Measurements from ENCODE around the gene METTL6. TPM values are rescaled to one million over a fixed set of nuclear protein-coding genes. Genes with fewer than 3 reads are reported as not detected.

Gene METTL6, protein sequence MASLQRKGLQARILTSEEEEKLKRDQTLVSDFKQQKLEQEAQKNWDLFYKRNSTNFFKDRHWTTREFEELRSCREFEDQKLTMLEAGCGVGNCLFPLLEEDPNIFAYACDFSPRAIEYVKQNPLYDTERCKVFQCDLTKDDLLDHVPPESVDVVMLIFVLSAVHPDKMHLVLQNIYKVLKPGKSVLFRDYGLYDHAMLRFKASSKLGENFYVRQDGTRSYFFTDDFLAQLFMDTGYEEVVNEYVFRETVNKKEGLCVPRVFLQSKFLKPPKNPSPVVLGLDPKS
- total RNA-seq = 10 to 100 TPM; 10.1 to 13.7 (median 10.1) TPM
- long read RNA-seq, donor 1, partial matches to known transcripts = 0 of 5 reads
- long read RNA-seq, donor 1, other reads (novel, unspliced or antisense) = 4 of 5 reads
- long read RNA-seq, donor 2, full-length matches to known transcripts = 4 of 9 reads
- long read RNA-seq, donor 2, partial matches to known transcripts = 0 of 9 reads
- long read RNA-seq, donor 2, other reads (novel, unspliced or antisense) = 5 of 9 reads

DNA sequence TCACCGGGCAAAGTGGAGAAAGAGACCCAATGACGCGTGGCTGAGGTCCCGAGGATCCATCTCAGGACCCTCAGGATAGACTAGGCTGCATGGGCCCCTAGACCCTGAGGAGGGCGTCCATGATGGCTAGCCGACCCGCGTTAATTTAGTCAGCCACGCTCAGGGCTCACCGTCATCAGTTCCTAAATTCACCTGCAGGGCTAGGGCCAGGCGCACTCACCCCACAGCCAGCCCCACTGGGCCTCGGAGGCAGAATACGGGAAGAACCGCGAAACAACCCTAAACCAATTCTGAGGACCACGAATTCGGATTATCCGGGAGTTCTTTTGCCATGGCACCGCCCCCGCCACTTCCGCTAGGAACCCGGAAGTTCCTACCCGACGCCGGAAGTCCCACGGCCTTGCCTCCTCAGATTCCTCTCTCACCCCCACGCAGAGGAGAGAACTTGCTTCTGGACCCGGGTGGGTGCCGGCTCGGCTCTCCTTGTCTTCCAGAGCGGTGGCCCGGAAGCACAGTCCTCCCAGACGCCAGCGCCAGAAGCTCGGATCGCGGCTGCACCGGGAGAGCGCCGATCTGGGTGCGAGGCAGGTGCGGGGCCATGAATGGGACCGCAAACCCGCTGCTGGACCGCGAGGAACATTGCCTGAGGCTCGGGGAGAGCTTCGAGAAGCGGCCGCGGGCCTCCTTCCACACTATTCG, at the start of gene METTL6, which contains the start of gene EAF1:
TSS of gene METTL6 (minus strand) at position 363 of the 699 bp plus-strand sequence. CDS start 1,033 bp downstream, outside the sequence.
TSS of gene EAF1 (plus strand) at position 417 of the 699 bp plus-strand sequence. CDS start at position 599, 182 bp downstream.
- DNase-seq (peak; percentile 88 to 90 (median 90)), ATAC-seq (peak; percentile 96)
- TF ChIP-seq, protein P1, sequence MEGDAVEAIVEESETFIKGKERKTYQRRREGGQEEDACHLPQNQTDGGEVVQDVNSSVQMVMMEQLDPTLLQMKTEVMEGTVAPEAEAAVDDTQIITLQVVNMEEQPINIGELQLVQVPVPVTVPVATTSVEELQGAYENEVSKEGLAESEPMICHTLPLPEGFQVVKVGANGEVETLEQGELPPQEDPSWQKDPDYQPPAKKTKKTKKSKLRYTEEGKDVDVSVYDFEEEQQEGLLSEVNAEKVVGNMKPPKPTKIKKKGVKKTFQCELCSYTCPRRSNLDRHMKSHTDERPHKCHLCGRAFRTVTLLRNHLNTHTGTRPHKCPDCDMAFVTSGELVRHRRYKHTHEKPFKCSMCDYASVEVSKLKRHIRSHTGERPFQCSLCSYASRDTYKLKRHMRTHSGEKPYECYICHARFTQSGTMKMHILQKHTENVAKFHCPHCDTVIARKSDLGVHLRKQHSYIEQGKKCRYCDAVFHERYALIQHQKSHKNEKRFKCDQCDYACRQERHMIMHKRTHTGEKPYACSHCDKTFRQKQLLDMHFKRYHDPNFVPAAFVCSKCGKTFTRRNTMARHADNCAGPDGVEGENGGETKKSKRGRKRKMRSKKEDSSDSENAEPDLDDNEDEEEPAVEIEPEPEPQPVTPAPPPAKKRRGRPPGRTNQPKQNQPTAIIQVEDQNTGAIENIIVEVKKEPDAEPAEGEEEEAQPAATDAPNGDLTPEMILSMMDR (IDR thresholded peaks at IDR 0.05) = no peak
- Histone ChIP-seq H3K9me3 (no peaks in the 10 kb centered on the region), H3K4me3 (peak within 1 kb of the TSS; percentile 90), H3K4me1 (ENCODE audit: low read depth) (peaks cover 9% of the 10 kb centered on the region), H3K36me3 (ENCODE audit: low read depth) (no peaks in the 10 kb centered on the region)
- intact Hi-C loops (cut with DNase I, micrococcal nuclease) = no loop called here

DNA sequence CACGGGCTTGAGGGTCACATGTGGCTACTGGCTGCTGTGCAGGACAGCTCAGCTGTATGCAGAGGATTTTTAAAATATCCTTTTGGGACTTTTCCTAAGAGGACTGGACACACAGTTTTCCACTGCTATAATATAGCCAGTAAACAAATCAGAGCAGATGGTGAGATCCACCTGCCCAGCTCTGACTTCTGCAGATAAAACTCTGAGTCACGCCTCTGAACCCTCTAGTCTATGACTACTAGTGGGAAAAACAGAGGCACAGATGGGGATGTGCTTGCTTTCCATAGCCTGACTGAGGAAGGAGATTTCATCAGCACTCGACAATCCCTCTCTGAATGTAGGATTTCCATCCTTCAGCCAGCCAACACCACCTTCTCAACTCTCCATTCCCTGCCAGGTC, 49.0 kb upstream of the METTL6 start:
- TF ChIP-seq, protein P1 (IDR thresholded peaks at IDR 0.05) = no peak
- Histone ChIP-seq H3K4me3 (no peak overlapping the region), H3K4me1 (ENCODE audit: low read depth) (no peaks in the 10 kb centered on the region), H3K36me3 (ENCODE audit: low read depth) (no peaks in the 10 kb centered on the region), H3K9me3 (no peaks in the 10 kb centered on the region)
- intact Hi-C loops (cut with DNase I, micrococcal nuclease) = no loop called here
- no peak for ATAC-seq
- DNase-seq = no peak

DNA sequence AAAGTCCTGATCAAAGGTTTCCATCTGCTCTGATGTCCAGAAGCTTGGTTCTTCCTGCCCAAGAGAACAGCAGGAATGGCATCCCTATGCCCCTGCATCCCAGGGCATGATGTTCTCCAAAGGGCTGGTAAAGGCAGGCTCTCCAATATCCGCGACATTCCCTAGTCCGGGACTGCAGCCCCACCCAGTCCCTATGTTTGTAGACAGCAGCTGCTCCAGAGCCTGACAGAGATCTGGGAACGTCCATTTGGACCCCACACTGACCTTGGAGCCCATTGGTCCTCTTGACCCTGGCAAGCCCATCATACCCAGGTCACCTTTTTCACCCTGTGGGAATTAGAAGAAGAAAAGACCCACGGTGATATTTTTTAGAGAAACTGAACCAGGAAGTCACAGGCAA, 47.8 kb upstream of the METTL6 start:
- Histone ChIP-seq H3K4me3 (no peak overlapping the region), H3K9me3 (no peaks in the 10 kb centered on the region), H3K36me3 (ENCODE audit: low read depth) (no peaks in the 10 kb centered on the region), H3K4me1 (ENCODE audit: low read depth) (no peaks in the 10 kb centered on the region)
- DNase-seq (no peak), ATAC-seq (no peak)
- intact Hi-C loops (cut with DNase I, micrococcal nuclease) = no loop called here
- TF ChIP-seq, protein P1 (IDR thresholded peaks at IDR 0.05) = no peak

DNA sequence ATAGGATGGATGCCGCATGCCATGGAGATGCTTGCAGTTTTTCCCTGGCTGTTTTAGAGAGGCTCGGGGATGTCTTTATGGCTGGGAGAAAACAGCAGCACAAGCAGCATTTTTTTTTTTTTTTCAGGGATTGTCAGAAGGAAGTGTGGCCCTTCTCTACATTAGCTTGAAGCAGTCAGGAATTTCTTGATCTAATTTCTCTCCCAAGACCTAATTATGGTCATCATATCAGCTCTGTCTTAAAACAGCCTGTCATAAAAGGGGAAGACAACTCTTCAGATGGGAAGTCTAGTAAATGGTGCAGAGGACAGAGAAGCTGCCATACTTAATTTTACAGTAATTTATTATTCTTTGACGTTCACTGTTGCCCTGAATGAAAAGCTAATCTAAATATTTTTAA, 44.5 kb upstream of the METTL6 start:
- H3K4me3 ChIP-seq = no peak overlapping the region
- ATAC-seq (no peak), DNase-seq (no peak)
- H3K4me1 ChIP-seq (ENCODE audit: low read depth) = no peaks in the 10 kb centered on the region
- no peaks in the 10 kb centered on the region for H3K9me3 ChIP-seq
- TF ChIP-seq, protein P1 (IDR thresholded peaks at IDR 0.05) = no peak
- intact Hi-C loops (cut with DNase I, micrococcal nuclease) = no loop called here
- H3K36me3 ChIP-seq (ENCODE audit: low read depth) = no peaks in the 10 kb centered on the region

DNA sequence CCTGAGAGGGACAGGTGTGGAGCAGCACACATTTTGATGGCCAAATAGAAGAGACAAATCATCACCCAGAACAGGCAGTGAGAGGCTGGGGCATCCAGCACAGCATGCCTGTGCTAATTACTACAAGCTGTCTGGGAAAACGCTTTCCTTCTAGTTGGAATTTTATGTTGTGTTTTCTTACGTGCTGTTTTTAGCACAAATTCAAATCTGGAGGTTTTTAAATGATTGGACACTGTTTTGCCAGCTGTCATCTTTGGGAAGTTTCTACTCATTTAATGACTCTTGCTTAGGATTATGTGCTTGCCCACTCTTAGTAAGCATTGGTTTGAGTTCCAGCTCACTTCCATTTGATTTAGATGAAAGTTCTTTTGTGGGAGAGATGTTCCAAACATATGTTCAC, 43.5 kb upstream of the METTL6 start:
- TF ChIP-seq, protein P1 (IDR thresholded peaks at IDR 0.05) = no peak

More for the DNA sequence above, 43.5 kb upstream of the METTL6 start:
- H3K36me3 ChIP-seq (ENCODE audit: low read depth) = no peaks in the 10 kb centered on the region
- no peak for ATAC-seq
- DNase-seq = no peak
- no peak overlapping the region for H3K4me3 ChIP-seq
- H3K9me3 ChIP-seq = no peaks in the 10 kb centered on the region
- intact Hi-C loops (cut with DNase I, micrococcal nuclease) = no loop called here
- H3K4me1 ChIP-seq (ENCODE audit: low read depth) = no peaks in the 10 kb centered on the region

All from mucosa of descending colon (tissue), 3 donors.